ENCODE results near the gene NUMB.
A peak's percentile ranks its signal among the peaks of the same experiment; 100 is the strongest.

- TF ChIP-seq POLR2A (IDR thresholded peaks at IDR 0.05; ENCODE audit: low read depth, low read length) (no peak), EZH2 (IDR thresholded peaks at IDR 0.05; ENCODE audit: borderline replicate concordance, low read depth, low read length, severe bottlenecking) (no peak), MAX (IDR thresholded peaks at IDR 0.05; ENCODE audit: insufficient read depth, insufficient read length) (no peak), FOS (IDR thresholded peaks at IDR 0.05; ENCODE audit: borderline replicate concordance, insufficient read depth, low read length) (peak; percentile 72), MYC (IDR thresholded peaks at IDR 0.05; ENCODE audit: low read depth, low read length) (no peak), JUN (IDR thresholded peaks at IDR 0.05; ENCODE audit: borderline replicate concordance, insufficient read depth, insufficient read length, low read depth) (peak; percentile 51), POLR2AphosphoS5 (IDR thresholded peaks at IDR 0.05; ENCODE audit: insufficient read depth, low read depth, low read length) (no peak), GATA2 (IDR thresholded peaks at IDR 0.05; ENCODE audit: insufficient read depth, insufficient read length, low read depth, low read length) (no peak)
- TF ChIP-seq, protein P1, sequence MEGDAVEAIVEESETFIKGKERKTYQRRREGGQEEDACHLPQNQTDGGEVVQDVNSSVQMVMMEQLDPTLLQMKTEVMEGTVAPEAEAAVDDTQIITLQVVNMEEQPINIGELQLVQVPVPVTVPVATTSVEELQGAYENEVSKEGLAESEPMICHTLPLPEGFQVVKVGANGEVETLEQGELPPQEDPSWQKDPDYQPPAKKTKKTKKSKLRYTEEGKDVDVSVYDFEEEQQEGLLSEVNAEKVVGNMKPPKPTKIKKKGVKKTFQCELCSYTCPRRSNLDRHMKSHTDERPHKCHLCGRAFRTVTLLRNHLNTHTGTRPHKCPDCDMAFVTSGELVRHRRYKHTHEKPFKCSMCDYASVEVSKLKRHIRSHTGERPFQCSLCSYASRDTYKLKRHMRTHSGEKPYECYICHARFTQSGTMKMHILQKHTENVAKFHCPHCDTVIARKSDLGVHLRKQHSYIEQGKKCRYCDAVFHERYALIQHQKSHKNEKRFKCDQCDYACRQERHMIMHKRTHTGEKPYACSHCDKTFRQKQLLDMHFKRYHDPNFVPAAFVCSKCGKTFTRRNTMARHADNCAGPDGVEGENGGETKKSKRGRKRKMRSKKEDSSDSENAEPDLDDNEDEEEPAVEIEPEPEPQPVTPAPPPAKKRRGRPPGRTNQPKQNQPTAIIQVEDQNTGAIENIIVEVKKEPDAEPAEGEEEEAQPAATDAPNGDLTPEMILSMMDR (IDR thresholded peaks at IDR 0.05; ENCODE audit: extremely low read depth in 1 of 2, insufficient read depth in 1 of 2, low read depth in 1 of 2, low read length in 2 of 2), result no peak
Observed at GRCh38 chr14:73227812-73228781, 230.2 kb downstream of the NUMB start.

All from endothelial cell of umbilical vein (primary cell).